Duodenal mucosa (tissue), 2 donors: Measurements from ENCODE around the gene DCAF8L1.

ENCODE experiments used
- H3K27ac ChIP-seq: one replicate; pipeline ENCODE4 v1.7.0; 2013; ENCODE audit warnings: low read depth, low read length
- H3K27me3 ChIP-seq, 2 donors: one replicate each; pipeline ENCODE4 v1.7.0; 2013; ENCODE audit warnings: low read length in 2 of 2, control low read depth in 1 of 2; ENCODE audit not compliant: insufficient read depth in 2 of 2, control insufficient read depth in 1 of 2
- H3K36me3 ChIP-seq, 2 donors: one replicate each; pipeline ENCODE4 v1.7.0; 2013; ENCODE audit warnings: low read length in 2 of 2, control low read depth in 1 of 2; ENCODE audit not compliant: insufficient read depth in 2 of 2, control insufficient read depth in 1 of 2
- H3K4me1 ChIP-seq, 2 donors: one replicate each; pipeline ENCODE4 v1.7.0; 2013; ENCODE audit warnings: low read length in 2 of 2, control low read depth in 1 of 2; ENCODE audit not compliant: insufficient read depth in 2 of 2, control insufficient read depth in 1 of 2
- H3K4me3 ChIP-seq, 2 donors: one replicate each; pipeline ENCODE4 v1.7.0; 2013; ENCODE audit warnings: low read length in 2 of 2, low read depth in 1 of 2
- H3K9ac ChIP-seq, 2 donors: one replicate each; pipeline ENCODE4 v1.7.0; 2013; ENCODE audit warnings: low read length in 2 of 2, low read depth in 1 of 2
- H3K9me3 ChIP-seq, 2 donors: one replicate each; pipeline ENCODE4 v1.7.0; 2013; ENCODE audit warnings: low read length in 2 of 2, control low read depth in 1 of 2; ENCODE audit not compliant: control insufficient read depth in 1 of 2

The DCAF8L1 gene

DNA sequence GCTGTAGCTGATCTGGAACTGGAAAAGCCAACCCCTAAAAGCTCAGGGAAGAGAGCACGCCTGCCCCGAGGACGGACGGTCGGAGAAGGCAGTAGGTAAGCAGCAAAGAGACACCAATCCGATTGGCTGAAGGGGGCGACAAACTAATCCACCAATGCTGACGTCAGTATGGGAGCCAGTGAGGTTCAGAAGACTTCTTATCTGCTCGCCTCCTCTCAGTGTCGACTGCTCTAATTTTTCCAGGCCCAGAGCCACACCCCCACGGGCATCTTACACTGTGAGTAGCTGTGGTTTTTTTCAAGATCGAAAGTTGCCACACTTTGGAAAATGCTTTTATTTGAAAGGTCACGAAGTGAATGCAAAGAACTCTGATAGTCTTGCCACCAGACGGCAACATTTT lies at the start of gene DCAF8L1:
DCAF8L1 (minus strand) TSS at position 101 of the 400 bp plus-strand sequence. CDS start 115 bp downstream, outside the sequence.
- Histone ChIP-seq H3K9me3 (no peaks in the 10 kb centered on the region), H3K36me3 (no peaks in the 10 kb centered on the region), H3K4me3 (no peak within 1 kb of the TSS), H3K27me3 (no peaks in the 10 kb centered on the region), H3K9ac (no peak within 1 kb of the TSS), H3K4me1 (no peaks in the 10 kb centered on the region), H3K27ac (no peak within 1 kb of the TSS)

DNA sequence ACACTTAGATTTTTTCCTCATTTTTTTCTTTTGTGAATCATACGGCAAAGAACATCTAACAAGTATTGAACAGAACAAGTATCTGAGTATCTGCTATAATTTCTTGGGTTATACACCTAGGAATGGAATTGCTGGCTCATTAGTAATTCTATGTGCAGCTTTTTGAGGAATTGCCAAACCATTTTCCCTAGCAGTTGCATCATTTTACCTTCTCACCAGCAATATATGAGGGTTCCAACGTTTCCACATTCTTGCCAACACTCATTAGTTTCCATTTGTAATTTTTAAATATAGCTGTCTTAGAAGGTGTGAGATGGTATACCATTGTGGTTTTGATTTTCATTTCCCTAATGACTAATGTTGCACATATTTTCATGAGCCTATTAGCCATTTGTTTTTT lies 41.1 kb upstream of the DCAF8L1 start:
- Histone ChIP-seq H3K27ac (no peak overlapping the region), H3K9ac (no peak overlapping the region), H3K9me3 (no peaks in the 10 kb centered on the region), H3K4me1 (no peaks in the 10 kb centered on the region), H3K36me3 (no peaks in the 10 kb centered on the region), H3K4me3 (no peak overlapping the region), H3K27me3 (no peaks in the 10 kb centered on the region)

DNA sequence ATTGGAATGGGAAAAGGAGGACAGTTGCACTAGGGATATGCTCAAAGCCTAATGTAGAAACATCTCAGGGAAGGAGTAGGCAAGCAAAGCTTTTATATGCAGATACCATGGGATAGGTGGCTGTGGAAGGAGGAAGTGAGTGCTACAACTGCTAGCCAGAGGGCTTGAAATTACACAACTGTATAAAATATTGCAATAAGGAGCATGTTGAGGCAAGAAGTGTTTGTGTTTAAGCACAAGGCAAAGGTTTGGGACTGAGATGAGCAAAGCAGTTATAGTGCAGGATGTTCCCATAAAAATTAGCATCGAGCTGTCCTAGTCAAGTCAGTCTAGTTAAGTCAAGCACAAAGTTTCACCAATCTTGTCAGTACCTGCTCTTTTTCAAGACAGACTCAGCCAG lies 35.6 kb upstream of the DCAF8L1 start:
- Histone ChIP-seq H3K27me3 (no peaks in the 10 kb centered on the region), H3K4me1 (no peaks in the 10 kb centered on the region), H3K9ac (no peak overlapping the region), H3K36me3 (no peaks in the 10 kb centered on the region), H3K9me3 (no peaks in the 10 kb centered on the region), H3K27ac (no peak overlapping the region), H3K4me3 (no peak overlapping the region)

DNA sequence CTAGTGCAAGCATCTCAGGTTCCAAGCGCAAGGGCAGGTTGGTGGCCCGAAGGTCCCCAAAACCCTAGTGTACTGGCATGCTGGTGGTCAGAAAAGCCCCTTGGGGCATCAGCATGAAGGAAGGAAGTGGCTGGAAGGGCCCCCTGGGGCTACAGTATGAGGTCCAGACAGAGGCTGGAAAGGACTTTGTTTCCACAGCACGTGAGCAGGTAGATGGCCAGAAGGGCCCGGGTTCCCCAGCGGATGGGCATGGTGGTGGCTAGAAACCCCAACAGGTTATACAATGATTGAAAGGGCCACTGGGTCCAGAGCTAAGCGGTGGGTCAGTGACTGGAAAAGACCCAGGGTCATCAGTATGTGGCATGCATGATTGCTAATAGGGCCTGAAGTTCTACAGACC lies 34.7 kb upstream of the DCAF8L1 start:
- H3K9me3 ChIP-seq, result no peaks in the 10 kb centered on the region
- no peak overlapping the region for H3K4me3 ChIP-seq
- no peaks in the 10 kb centered on the region for H3K4me1 ChIP-seq
- no peaks in the 10 kb centered on the region for H3K27me3 ChIP-seq
- H3K36me3 ChIP-seq, result no peaks in the 10 kb centered on the region
- H3K27ac ChIP-seq, result no peak overlapping the region
- no peak overlapping the region for H3K9ac ChIP-seq

DNA sequence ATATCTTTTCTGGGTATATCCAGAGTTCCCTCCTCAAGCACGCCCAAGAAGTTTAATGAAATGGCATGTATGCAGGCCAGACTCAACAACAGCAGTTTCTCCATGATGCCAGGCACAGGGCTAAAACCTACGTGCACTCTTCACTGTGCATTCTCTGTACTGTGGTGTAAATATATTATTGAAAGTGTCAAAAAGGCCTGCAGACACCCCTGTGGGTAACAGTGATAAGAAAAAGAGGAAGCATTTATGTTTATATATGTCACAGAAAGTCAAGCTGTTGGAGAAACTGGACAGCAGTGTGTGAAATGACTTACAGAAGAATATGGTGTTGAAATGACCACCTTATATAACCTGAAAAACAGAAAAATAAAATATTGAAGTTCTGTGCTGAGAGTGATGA lies 29.6 kb upstream of the DCAF8L1 start:
- Histone ChIP-seq H3K36me3 (no peaks in the 10 kb centered on the region), H3K27ac (no peak overlapping the region), H3K9ac (no peak overlapping the region), H3K9me3 (no peaks in the 10 kb centered on the region), H3K27me3 (no peaks in the 10 kb centered on the region), H3K4me1 (no peaks in the 10 kb centered on the region), H3K4me3 (no peak overlapping the region)

DNA sequence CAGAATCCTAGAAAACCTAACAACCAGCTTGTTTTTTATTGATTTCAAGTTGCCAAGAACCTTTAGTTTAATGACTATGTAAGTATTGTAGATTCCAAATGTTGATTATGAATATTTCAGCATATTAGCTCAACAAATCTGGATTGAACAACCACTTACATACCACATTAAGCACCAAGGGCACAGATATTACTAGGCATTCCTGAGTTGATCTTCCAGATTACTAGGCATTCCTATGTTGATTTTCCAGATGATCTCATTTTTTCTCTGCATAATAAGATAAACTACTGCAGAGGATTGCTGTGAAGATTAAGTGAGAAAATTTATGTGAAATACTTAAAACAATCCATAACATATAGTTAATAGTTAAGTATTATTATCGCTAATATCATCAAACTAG lies 17.4 kb upstream of the DCAF8L1 start:
- Histone ChIP-seq H3K4me1 (no peaks in the 10 kb centered on the region), H3K9ac (no peak overlapping the region), H3K27ac (no peak overlapping the region), H3K4me3 (no peak overlapping the region), H3K36me3 (no peaks in the 10 kb centered on the region), H3K27me3 (no peaks in the 10 kb centered on the region), H3K9me3 (no peaks in the 10 kb centered on the region)

DNA sequence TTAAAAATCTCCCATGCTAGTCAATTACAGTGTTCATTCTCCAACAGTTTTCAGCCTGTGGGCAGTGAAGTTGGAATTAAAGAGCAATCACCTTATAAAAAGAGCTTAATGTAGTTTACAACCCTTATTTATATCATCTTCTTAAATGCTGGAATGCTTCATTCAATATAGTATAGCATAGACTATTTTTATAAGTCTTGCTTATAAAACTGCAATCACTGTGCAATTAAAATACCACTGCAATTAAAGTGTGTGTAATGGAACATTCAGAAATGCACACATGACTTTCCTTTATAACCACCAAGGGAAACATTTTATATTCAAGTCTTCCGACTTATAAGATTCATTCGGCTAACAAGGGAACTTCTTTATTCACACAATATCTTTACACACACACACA lies 16.4 kb upstream of the DCAF8L1 start:
- no peak overlapping the region for H3K27ac ChIP-seq
- H3K9me3 ChIP-seq, result no peaks in the 10 kb centered on the region
- H3K9ac ChIP-seq, result no peak overlapping the region
- no peaks in the 10 kb centered on the region for H3K36me3 ChIP-seq
- no peaks in the 10 kb centered on the region for H3K4me1 ChIP-seq
- H3K4me3 ChIP-seq, result no peak overlapping the region
- H3K27me3 ChIP-seq, result no peaks in the 10 kb centered on the region

DNA sequence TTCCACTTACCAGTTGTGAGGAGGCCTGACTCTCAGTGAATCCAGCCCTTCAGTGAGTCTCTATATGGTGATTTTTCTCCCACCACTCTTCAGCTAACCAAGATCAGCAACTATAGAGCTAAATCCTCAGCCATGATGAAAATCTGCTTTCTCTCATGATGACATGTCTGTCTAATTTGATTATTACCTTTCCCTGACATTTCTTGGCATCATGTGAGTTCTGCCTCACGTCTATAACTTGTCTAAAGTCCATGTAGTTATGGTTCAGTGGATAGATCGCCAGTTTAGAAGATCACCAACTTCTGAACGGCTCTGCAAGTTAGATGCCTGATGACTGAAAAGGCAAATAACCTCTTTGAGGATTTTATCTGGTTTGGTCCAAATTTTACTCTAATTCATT lies 14.9 kb upstream of the DCAF8L1 start:
- Histone ChIP-seq H3K9ac (no peak overlapping the region), H3K27ac (no peak overlapping the region), H3K4me3 (no peak overlapping the region), H3K9me3 (no peaks in the 10 kb centered on the region), H3K36me3 (no peaks in the 10 kb centered on the region), H3K4me1 (no peaks in the 10 kb centered on the region), H3K27me3 (no peaks in the 10 kb centered on the region)

DNA sequence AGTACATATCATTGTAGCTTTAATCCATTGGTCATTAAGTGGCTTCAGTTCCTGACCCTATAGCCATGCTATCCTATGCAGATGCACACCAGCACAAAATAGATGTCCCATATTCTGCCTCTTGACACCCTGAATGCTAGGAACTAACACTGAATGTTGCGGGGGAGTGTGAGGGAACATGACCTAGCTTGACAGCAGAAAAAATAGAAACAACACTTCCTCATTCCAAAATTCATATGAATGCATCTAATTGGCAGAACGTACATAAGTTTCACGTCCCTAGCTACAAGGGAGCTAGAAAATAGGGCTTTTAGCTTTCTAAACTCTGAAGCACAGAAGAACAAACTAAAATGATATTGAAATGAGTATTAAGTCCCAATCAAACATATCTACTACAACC lies 14.4 kb upstream of the DCAF8L1 start:
- H3K4me3 ChIP-seq, result no peak overlapping the region
- no peaks in the 10 kb centered on the region for H3K36me3 ChIP-seq
- no peaks in the 10 kb centered on the region for H3K4me1 ChIP-seq
- H3K9me3 ChIP-seq, result no peaks in the 10 kb centered on the region
- no peak overlapping the region for H3K9ac ChIP-seq
- H3K27ac ChIP-seq, result no peak overlapping the region
- H3K27me3 ChIP-seq, result no peaks in the 10 kb centered on the region

DNA sequence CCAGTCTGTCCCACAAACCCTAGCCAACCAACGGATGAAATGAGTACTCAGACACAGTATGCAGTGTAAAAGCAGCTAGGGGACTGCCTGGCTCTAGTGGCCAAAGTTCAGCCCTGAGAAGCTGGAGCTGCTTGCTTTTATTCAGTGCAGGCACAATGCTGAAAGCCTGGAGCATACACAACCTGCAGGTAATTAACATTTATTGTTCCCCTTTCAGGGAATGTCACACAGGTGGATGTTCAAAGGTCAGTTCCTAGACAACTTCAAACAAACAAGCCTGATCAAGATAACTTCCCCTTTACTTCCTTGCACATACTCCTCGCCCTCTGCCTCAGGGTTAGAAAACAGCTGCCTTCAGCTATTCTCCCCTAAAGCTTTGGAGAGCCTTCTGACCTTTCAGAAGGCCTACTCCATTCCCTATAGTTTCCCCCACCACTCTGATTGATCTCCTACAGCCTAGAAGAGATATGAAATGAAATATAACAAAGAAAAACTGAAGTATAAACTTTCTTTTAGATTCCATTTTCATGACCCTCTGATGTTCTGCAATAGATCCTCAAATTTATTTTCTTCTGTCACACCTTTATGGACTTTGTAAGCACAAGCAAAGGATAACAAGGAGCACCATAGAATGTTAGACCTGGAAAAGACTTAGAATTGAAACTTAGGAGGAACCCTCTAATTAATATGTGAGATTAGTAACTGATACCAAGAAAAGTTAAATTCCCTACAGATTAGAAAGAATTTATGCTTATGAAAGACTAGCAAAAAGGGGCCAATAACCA lies 6.8 kb upstream of the DCAF8L1 start:
- peaks cover 2 to 10% of the 10 kb centered on the region in 2 donors for H3K4me1 ChIP-seq
- H3K9me3 ChIP-seq, result no peaks in the 10 kb centered on the region
- H3K27ac ChIP-seq, result no peak overlapping the region
- H3K36me3 ChIP-seq, result no peaks in the 10 kb centered on the region
- no peak overlapping the region for H3K4me3 ChIP-seq
- no peaks in the 10 kb centered on the region for H3K27me3 ChIP-seq
- H3K9ac ChIP-seq, result peak overlapping the region in 1 of 2 donors; percentile 12
